ENCODE results near the gene GUCY1B1.

The GUCY1B1 gene

DNA sequence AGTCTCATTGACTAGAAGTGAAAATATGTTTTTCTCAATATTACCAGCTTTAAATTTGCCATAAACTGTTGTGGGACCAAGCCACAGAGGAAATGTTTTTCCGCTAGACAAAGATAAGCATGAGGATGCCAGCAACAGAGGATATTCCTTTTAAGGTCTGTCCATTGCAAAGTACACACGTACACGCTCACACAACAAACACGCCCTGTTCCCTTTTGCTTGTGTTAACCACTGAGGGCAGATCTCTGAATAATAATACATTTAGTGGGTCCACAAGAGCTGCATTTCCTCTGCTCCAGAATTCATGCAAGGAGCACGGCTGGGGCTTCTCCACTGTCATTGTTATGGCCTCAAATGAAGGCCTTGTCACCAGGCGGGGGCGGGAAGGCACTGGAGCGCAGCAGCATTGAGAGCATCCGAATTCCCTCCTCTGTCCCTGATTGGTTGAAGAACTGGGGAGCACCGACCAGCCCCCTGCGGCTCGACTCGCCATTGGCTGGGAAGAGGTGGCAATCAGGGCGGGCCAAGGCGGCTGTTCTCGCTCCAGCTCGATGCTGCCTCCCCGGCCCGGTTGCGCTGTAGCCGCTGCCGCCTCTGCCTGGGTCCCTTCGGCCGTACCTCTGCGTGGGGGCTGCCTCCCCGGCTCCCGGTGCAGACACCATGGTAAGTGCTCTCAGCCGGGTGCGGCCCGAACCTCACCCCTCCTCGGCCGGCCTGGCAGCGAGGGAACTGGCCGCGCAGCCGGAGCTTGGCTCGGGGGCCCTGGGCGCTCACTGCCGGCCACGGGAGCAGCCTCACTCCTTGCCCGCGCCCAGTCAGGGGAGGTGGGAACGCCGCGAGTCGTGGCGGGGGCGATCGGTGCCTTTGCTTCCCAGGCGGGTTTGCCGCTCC lies at the start of gene GUCY1B1:
Gene GUCY1B1 (plus strand): TSS at position 541 of the 891 bp plus-strand sequence. CDS start 120 bp downstream, at position 661.
- peak; percentile 13 for DNase-seq (ENCODE audit: low spot score)

DNA sequence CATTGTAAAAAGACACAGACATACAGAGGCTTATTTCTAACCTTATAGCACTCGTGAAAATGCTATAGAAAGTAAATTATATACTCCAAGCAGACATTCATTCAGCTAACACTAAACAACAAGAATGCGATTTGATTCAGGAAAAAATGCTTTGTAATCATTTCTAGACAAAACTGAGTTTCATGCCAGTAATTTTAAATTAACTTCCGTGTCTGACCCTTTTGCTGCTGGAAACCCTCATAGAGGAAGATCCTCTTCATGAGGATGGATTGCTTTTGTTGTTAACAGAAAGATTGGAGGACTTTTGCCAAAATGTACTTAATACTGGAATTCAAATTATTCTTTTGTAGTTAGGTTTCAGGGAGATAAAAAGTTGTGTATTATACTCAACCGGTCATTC lies 48.9 kb upstream of the GUCY1B1 start:
- DNase-seq (ENCODE audit: low spot score): no peak

DNA sequence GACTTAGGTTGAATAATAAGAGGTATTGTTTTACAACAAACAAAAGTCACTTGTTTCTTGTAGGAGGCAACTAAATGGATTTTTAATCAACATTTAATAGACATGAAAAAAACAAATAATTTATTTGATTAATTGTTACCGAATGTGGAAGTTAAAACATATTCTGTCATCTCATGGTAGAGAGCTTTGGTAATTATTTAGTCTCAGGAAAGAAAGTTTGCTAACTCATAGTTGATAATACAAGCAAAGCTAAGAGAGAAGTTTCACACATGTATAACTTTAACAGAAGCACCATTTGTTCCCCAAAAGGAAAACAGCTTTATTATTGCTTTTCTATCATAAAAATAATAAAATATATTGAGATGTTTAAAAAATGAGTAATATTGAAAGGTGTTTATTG lies 47.3 kb upstream of the GUCY1B1 start:
- no peak for DNase-seq (ENCODE audit: low spot score)

DNA sequence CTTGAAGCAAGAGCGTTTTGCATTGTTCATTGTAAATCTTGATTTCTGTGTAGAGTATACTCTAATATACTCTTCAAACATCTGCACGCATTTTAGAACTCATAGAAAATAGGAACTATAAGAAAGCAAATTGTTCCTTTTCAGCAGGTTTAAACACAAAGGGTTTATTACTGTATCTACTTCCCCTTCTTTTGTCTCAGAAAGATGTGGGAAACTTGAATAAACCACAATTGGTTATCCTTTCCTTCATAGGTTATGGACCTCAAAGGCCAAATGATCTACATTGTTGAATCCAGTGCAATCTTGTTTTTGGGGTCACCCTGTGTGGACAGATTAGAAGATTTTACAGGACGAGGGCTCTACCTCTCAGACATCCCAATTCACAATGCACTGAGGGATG lies 46.0 kb upstream of the GUCY1B1 start:
- no peak for DNase-seq (ENCODE audit: low spot score)

DNA sequence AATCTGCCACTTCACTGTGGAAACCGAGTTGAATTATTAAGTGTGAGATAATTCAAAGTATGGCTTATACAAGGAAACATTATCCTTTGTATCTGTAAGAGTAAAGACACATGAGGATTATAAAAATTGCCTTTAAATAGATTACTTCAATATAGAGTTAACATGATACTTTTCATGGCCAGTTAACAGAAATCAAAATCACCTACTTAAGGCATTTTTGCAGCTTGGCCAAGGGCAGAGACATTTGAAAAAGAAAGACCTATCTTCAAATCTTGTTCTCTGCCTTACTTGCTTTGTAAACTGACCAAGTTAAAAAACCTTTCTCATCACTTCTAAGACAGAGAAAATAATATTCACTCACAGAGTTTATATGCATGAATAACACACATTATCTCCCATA lies 44.9 kb upstream of the GUCY1B1 start:
- DNase-seq (ENCODE audit: low spot score): no peak

DNA sequence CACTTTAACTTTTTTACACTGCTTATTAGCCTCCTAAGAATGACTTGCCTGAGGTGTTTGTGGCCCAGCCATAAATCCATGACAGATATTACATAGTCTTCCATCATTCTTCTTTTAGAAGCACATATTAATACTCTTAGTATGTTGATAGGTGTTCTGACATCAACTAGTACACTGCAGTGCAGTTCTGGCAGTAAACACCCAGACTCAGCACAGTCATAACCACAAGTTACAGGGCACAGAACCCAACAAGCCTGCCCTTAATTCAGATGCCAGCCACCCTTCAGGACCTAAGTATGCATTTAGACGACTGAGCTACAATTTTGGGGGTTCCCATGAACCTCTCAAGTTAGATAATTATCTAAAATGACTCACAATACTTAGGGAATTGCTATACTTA lies 36.5 kb upstream of the GUCY1B1 start:
- no peak for DNase-seq (ENCODE audit: low spot score)

DNA sequence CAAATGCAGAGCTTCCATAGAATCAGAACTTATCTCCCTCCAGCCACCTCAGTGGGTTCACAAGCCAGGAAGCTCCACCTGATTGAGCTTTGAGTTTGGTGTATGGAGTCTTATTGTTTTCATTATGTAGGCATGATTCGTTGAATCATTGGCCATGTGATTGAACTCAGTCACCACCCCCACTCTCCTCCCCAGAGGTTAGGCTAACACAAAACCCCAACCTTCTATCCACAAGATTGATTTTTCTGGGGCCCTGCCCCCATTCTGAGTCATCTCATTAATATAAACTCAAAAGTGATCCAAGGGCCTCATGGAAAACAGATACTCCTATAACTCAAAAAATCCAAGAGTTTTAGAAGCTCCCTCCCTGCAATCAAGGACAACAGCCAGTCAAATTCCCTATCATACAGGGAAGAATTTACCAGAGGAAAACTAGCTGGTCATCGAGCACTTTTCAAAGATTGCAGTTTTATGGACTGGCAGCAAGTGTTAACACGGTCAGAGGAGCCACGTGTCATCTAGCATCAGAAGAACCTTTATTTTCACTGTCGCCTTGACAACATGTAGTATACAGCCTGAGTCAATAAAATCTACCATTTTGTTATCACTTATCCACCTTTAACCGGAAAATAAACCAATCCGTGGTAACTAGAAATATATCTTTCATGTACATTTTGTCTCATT lies 35.9 kb upstream of the GUCY1B1 start:
- no peak for DNase-seq (ENCODE audit: low spot score)

DNA sequence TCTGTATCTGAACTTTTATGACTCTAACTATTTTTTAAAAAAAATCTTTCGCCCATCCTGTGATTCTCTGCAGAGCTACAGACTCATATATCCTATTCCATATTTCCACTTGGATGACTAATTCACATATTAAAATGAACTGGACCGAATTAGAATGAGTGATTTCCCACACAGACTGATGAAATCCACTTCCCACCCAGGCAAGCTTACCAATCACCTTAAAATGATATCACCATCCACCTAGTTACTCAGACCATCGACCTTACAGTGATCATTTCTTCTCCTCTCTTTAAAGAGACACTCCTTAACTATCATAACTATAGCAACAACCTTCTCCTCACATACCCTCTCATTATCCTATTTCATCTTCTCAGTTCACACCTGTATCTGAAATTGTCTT lies 34.1 kb upstream of the GUCY1B1 start:
- no peak for DNase-seq (ENCODE audit: low spot score)

DNA sequence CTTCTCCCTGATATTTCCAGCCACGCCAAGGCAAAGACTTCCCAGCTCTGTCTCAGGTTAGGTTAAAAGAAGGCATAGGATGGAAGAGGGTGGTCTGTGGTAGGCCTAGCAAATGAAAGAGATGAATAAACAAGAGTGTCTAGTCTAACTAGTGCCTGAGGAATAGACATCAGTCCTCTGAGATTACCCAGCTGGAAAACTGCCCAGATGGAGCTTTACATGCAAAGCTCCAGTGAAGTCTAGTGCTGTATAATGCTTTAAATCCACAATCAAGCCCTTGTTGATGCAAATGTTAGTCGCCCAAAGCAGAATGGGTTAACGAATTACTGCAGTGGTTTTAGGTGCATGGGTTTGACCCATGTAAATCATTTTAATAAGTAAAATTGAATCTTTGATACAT lies 24.8 kb upstream of the GUCY1B1 start:
- no peak for DNase-seq (ENCODE audit: low spot score)

DNA sequence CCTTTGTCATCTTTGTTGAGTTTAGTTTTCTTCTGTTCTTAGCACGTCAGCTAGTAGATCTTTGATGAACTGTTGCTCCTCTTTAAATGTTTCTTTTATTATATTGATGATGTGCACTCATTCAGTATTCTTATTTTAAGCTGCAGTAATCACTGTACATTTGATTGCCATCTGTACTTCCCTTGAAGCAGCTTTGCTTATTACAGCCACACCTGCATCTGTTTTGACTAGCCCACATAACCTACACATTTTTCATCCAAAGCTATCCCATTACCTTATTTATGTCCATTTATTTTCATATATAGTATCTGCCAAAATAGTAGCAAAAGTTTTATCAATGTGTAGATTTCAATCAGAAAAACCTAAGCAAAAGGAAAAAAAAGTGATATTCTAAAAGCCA lies 23.9 kb upstream of the GUCY1B1 start:
- DNase-seq (ENCODE audit: low spot score): no peak

DNA sequence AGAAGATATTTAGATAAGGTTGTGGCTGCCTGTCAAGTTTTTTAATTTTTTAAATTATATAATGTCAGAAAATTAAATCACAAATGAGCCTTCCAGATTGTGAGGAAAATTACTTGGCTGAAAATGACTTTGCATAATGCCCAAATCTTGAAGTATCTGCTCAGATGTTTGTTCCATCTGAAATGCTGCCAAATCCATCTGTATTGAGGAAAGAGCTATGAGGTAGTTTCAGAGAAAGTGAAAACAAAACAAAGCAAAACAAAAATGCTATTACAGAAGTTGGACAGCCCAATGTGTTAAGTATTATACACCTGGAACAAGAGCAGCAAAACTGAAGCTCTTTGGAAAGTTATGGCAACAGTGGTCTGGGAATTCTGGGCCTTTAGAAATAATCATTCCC lies 23.3 kb upstream of the GUCY1B1 start:
- DNase-seq (ENCODE audit: low spot score): no peak

DNA sequence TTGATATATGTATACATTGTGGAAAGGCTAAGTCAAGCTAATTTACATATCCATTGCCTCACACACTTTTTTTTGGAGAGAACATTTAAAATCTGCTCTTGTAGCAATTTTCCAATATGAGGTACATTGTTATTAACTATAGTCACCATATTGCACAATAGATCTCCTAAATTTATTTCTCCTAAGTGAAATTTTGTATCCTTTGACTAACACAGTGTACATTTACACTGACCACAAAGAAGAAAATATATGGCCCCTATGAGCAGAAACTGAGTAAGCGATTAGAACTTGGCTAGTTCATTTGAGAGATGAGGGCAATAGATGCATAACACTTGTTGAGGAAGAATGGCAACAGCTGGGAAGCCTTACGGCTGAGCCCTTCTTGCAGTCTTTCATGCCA lies 20.3 kb upstream of the GUCY1B1 start:
- DNase-seq (ENCODE audit: low spot score): no peak

DNA sequence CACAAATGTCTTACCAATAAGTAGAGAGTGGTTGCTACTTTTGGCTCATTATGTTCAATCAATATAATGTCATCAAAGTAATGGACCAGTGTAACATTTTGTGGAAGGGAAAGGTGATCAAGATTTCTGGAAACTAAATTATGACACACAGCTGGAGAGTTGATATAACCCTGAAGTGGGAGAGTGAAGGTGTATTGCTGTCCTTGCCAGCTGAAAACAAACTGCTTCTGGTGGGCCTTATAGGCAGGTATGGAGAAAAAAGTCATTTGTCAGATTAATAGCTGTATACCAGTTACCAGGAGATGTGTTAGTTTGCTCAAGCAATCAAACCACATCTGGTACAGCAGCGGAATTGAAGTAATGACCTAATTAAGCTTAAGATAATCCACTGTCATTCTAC lies 17.3 kb upstream of the GUCY1B1 start:
- no peak for DNase-seq (ENCODE audit: low spot score)

DNA sequence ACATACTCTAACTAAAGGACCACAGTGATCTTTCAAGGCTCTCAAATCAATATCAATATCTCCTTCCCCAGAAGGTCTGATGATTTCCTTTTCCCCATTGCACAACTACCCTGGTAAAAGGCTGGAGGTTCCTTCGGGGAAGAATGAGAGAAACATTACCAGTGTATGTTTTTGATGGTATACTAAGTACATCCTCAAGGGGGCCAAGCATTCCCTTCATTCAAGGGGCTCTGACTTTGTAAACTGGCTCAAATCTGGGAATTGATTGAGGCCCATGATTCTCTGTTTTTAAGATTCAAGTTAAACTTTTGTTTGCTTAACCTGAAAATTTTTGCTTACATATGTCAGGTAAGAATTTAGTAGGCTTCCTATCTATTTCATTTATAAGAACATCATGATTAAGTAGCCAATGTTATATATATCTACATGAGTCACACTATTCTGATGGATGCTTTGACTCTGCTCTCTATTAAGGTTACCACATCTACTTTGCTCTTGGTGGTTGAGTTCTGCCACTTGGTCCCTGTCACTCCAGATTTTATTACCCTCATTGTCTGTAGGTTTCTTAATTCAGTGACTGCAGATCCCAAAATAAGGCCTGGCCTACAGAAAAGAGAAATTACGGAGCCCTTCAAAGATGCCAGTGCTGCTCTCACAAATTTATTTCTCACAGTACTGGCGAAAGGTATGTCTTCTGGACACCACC lies 16.4 kb upstream of the GUCY1B1 start:
- DNase-seq (ENCODE audit: low spot score): no peak

DNA sequence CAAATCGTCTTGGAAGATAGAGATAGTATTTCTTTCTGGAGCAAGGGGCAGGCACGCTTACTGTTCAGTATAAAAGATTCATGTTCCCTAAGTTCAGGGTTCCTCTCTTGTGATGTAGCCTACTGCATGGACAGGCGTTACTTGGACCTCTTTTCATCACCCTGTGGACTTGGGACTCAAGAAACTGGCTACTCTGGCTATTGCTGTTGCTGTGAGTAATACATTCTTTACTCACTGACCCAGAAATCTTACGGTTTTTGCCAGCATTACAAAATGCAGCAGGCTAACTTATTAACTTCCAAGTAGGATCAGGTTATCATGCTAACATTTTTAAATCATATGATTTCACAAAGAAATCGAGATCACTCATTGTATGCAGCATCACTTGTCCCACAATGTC lies 12.8 kb upstream of the GUCY1B1 start:
- DNase-seq (ENCODE audit: low spot score): no peak

DNA sequence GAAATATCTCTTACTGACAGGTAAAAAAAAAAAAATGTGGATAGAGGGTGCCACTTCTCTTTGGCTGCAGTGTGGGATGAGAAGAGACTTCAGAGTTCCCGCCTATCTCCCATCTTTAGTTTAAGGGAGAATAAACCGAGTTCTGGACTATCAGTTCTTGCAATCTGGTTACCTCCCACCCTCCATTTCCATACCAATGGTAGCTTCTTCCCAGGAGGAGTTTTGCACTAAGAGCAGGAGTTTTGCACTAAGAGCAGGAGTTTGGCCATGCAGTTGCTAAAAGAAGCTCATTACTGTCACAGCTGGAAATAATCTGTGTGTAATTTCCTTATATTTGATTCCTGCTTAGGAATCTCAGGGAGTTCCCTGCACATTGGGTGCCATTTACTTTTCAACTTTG lies 10.8 kb upstream of the GUCY1B1 start:
- no peak for DNase-seq (ENCODE audit: low spot score)

DNA sequence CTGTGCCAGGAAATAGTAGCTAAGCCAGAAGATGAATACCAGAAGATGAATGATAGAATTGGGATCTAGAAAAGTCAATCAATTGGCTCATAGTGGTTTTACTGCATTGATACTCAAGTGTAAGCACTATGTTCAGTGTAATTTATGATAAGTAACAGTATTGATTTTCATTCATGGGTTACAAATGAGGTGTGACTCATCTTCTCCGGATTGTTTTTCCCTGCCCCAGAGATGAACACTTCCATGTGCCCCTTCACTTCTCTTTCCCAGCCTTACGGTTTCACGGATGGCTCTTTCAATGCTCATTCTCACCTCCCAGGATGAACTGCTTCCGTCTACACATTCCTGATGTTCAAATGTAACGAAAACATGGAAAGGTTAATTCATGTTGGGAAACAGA lies 9.8 kb upstream of the GUCY1B1 start:
- no peak for DNase-seq (ENCODE audit: low spot score)

DNA sequence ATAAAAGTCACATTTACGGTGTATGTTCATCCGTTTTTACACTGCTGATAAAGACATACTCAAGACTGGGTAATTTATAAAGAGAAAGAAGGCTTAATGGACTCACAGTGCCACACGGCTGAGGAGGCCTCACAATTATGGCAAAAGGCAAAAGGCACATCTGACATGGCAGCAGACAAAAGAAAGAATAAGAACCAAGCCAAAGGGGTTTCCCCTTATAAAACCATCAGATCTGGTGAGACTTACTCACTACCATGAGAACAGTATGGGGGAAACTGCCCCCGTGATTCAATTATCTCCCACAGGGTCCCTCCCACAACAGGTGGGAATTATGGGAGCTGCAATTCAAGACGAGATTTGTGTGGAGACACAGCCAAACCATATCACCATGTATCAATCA lies 7.3 kb upstream of the GUCY1B1 start:
- DNase-seq (ENCODE audit: low spot score): no peak

DNA sequence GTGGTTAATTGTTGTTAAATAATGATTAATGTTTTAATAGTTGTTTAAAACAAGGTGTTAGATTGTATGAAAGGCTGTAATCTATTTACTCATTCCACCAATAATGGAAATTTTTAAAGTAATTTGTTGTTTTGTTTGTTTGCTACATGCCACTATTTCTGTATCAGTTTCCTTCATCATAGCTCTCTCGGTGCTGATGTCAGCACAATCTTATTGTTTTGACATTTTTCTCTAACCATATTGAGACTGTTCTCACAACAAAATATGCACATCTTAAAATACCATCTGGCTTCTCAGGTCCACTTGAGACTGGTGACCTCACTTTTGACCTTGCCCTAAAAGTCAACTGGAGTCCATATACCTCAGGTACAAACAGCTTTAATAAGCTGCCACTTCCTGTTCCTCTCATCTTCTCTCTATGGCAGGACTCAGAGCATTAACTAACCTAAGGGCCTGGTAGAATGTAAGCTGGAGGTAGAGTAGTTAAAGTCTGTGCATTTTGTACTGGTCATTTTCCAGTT lies 1.0 kb upstream of the GUCY1B1 start:
- no peak for DNase-seq (ENCODE audit: low spot score)

DNA sequence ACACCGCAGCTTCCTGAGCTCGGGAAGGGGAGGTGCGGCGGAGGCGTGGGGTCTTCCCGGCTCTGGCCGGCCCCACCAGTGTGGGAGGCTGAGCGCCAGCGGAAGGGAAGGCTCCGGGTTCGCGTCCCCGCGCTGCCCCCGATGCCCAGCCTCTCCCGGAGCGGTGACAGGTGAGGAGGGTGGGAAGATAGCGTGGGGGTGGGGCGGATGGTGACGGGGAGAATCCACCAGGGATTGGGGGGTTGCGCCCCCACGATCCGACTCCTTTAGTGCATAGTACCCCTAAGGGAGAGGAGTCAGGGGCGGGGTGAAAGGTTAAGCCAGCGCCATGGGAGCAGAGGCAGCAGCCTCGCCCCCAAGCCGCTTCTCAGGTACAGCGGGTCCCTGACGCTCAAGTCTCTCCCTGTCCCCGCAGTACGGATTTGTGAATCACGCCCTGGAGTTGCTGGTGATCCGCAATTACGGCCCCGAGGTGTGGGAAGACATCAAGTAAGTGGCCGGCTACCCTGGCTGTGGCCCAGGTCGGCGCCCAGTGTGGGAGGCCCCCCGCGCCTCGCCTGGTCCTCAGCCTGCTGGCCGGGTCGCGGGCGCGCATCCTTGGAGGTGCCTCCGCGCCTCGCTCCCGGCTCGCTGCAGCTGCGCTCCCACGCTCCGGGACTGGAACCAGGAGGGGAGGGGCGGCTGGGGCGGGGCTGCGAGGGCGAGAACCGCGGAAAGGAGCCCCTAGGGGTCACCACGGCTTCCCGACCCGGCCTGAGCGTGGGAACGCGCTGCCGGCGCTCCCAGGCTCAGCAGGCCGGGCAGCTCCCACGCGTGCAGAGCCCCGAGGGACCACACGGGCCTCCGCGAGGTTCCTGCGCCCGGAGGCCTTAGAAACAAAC lies 791 bp downstream of the GUCY1B1 start:
- DNase-seq (ENCODE audit: low spot score): no peak

DNA sequence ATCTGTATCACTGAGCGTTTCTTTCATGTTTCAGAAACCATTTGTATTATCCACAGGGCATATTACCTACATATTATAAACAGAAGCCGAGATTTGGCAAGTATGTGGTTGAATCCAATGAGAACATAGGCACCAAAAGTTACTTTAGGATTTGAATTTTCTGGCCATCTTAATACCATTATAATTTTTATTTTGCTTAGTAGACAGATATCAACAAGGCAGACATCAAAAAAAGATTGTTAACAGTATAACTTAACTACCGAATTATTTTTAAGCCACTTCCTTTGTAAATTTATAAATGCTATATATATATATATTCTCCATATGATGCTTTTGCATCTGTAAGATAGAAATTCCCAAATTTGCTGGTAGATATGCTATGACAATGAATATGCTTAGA lies 2.2 kb downstream of the GUCY1B1 start:
- no peak for DNase-seq (ENCODE audit: low spot score)

DNA sequence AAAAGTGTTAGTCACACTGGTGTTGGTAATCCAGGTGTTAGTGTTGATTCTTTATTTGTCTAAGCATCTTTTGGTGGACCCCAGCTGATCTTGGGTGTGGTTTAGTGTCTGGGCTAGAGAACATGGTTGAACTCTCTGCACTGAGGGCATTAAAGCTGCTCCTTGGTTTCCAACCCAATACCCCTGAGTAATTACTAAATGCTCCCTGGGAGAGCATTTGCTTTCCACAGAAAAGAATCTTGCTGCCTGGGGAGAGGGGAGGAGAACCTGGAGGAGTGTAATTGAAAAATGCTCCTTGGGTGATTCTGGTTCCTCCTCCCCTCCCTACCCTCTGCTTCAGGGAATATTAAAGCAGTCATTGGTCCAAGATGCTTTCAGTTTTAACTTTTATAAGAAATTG lies 3.1 kb downstream of the GUCY1B1 start:
- no peak for DNase-seq (ENCODE audit: low spot score)

All from hematopoietic multipotent progenitor cell treated with erythropoietin and hydrocortisone succinate and interleukin-3 and kit ligand, for 17 days (in vitro differentiated cells).